Activated CD4-positive, alpha-beta T cell treated with anti-CD3 and anti-CD28 coated beads for 48 hours (primary cell): ENCODE data around the gene SNRPD1.
"Not testable (repeated sequence)": the region's sequence is repeated elsewhere in the genome, so short reads cannot be mapped to it uniquely, and the experiment has no call there.

Experiments used
- DNase-seq: peaks from one replicate; pipeline ENCODE4 v3.0.0-alpha.2; 2020

The SNRPD1 gene

GRCh38 chr18:21612125-21613039 is at the start of gene SNRPD1:
TSS of gene SNRPD1 (plus strand) at chr18:21612314. CDS start at chr18:21612430, 116 bp downstream.
- DNase-seq = peak; percentile 93

- DNase-seq = no peak
These were observed 40.3 kb upstream of the SNRPD1 start for GRCh38 chr18:21571772-21572171.

DNA sequence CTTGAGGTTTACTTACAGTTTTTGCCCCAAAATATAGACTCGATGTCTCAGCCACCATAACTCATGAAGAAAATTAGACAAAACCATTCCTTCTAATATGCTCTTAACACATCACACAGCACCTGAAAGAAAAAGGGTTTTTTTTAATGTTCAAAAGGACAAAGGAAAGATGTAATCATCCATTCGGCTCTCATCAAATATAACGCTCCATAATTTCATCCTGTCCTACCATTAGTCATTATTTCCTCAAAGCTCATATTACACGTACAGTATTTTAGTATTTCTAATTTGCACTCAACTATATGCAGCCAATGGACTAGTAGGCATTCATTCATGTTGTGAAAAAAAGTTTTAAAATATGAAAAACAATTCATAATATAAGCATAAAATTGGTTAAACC is 36.5 kb upstream of the SNRPD1 start:
- DNase-seq = no peak

- no peak for DNase-seq
These were observed 27.7 kb upstream of the SNRPD1 start for GRCh38 chr18:21584391-21584790.

- DNase-seq = not testable (repeated sequence)
These were observed 19.8 kb upstream of the SNRPD1 start for GRCh38 chr18:21592361-21592760.

GRCh38 chr18:21593540-21594257 is 18.4 kb upstream of the SNRPD1 start:
- no peak for DNase-seq

- no peak for DNase-seq
These were observed 14.5 kb upstream of the SNRPD1 start for GRCh38 chr18:21597620-21598019.

- no peak for DNase-seq
These were observed 13.2 kb upstream of the SNRPD1 start for GRCh38 chr18:21598726-21599584.

DNA sequence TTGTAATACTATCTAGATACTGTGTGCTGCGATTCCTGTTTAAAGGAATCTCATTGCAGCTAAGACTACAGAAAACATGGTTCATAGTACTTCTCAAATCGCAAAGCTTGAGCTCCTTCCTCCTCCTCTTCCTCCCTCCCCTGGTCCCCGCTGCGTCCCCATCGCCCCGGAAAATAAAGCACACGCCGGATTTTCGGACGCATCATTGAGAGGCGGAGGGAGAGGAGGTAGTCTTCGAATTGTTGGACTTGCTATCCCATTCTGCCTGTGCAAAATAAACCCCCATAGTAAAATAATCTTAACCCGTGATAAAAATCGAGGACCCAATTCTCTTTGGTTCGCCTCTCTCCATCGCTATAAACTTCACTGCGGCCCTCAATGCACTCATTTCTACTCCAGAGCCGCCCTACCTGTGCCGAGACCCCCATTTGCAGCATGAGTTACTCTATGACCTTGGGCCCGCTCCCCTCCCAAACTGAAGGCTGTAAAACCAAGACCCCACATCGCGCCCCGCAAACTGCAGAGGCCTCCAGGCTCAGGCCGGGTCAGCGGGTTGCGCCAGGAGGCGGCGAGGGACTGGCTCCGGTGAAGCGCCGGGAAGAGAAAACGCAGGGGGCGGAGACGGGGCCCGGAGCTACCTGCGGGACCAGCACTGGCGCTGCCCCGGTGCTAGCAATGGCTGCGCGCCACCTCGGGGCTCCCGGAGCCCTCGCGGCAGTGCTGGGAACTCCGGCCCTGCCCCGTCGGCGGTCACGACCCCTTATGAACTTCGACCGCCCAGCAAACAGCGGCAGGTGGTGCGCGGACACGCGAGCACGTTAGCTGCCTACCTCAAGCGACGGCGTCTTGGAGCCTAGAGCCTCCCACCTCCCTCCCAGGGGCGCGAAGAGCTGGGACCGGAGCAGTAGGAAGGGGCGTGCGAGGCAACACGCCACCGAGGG is 12.3 kb upstream of the SNRPD1 start:
- DNase-seq = peak; percentile 34

DNA sequence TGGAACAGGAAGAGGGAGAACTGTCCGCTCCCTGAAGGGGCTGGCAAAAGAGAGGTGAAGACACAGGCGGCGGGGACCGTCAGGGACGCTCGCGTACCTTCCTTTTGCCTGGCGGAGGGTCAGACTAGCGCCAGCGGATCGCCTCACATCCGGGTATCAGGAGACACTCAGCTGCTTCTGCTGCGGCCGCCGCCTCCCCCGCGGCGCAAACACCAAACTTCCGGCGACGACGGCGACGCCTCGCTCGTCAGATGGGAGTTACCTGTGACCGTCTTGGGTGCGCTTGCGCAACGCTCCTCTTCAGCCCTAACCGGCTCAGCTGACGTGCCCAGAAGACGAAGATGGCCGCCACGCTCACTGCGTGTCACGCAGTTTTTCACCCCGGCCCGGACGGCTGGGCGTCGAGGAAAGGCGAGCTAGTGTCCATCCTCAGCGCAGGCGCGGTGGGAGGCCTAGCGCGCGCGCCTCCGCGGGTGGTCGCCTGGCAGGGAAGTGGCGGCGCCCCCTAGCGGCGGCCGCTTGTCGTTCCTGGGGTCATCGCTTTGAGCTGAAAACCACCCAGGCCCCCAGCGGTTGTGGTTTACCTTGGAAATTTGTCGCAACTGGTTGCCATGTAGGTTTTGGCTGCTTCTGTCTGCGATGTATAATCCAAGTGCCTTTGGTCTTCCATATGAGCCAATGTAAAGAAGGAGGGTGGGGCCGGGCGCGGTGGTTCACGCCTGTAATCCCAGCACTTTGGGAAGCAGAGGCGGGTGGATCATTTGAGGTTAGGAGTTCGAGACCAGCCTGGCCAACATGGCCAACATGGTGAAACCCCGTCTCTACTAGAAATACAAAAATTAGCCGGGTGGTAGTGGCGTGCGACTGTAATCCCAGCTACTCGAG is 11.3 kb upstream of the SNRPD1 start, which contains the start of gene ESCO1:
Gene ESCO1, minus strand, starts transcription at position 179 of the 885 bp plus-strand sequence. CDS start 25,861 bp downstream, outside the sequence.
- peak; percentile 96 for DNase-seq

GRCh38 chr18:21602299-21602587 is 9.9 kb upstream of the SNRPD1 start:
- no peak for DNase-seq

DNA sequence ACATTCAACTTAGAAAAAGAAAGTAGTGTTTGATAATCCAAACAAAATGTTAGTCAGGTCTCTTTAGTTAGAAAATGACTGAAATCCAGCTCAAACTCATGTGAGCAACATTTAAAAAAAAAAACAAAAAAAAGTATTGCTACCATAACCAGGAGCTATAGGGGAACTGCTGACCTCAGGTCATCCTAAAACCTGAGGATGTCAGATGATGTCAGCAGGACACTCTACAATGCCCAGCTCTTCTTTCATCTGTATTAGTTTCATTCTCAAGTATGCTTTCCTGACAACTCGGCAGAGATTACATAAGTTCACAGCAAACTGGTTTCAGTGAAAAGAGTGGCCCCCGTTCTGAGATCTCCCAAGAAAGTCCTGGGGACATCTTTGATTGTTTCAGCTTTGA is 7.4 kb upstream of the SNRPD1 start:
- no peak for DNase-seq

DNA sequence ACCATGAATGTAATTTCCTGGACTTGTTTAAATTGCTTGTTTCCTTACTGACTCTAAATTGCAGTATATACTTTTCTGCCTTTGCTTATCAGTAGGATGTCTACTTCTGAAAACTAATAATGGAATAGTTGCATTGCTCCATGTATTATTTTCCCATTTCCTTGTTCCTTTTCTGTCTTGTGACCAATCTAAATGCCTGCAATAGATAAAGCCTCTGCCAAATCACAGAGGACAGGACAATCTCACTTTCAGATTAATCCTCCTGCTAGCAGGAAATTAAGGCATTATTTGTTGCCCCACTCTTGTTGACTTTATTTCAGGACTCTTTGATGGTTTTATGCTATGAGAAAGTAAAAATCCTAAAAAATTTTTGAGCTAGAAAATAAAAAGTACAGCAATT is 6.9 kb upstream of the SNRPD1 start:
- DNase-seq = no peak

DNA sequence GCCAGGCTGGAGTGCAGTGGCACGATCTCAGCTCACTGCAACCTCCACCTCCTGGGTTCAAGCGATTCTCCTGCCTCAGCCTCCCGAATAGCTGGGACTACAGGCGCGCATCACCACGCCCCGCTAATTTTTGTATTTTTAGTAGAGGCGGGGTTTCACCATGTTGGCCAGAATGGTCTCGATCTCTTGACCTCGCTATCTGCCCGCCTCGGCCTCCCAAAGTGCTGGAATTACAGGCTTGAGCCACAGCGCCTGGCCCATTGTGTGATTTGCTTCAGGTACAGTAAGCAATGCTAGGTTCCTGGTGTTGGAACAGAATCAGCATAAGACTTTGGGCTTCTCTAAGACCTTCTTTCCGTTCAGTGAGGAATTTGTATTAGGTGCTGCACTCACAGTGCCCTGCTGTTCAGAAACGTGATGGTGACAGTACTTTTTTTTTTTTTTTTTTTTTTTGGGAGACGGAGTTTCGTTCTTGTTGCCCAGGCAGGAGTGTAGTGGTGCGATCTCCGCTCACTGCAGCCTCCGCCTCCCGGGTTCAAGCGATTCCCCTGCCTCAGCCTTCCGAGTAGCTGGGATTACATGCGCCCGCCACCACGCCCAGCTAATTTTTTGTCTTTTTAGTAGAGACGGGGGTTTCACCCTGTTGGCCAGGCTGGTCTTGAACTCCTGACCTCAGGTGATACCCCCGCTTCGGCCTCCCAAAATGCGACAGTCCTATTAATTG is 551 bp upstream of the SNRPD1 start:
- not testable (repeated sequence) for DNase-seq

- DNase-seq = not testable (repeated sequence)
These were observed 9.5 kb downstream of the SNRPD1 start for GRCh38 chr18:21621640-21622039.

DNA sequence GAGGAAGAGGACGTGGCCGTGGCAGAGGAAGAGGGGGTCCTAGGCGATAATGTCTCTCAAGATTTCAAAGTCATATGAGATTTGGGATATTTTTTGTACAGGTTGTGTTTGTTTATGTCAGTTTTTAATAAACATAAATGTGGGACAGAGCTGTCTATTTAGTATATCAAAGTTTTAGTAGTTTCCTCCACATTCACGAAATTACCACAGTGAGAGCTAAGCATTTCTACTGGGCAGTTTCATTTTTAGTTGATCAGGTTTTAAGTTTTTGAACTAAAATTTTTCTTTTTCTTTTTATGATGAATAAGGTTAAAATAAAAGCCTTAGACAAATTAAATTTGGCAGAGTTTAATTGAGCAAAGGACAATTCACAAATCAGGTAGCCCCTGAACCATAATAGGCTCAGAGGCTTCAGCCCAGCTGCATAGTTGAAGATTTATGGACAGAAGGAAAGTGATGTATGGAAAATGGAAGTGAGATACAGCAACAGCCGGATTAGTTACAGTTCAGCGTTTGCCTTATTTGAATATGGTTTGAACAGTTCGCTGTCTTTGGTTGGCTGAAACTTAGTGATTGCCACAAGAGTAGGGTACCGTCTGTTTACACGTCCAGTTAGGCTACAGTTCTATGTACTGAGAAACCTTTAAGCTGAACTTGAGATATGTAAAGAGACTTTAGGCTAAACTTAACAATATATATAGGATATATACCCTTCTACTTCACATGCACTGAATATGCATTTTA is 17.1 kb downstream of the SNRPD1 start:
- no peak for DNase-seq

DNA sequence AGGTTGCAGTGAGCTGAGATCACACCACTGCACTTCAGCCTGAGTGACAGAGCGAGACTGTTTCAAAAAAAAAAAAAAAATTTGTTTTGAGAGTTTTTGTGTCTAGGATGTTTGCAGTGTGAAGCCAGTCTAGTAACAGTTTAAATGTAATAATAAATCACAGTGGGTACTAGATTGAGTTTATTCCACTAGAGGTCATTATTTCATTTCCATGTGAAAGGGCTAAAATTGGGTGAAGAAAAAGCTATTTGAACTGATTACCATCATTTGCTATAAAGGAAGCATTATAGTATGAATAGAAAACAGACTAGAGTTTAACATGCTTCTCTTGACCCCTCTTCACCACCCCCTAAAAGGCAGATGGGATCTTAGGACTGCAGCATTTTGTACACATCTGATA is 20.3 kb downstream of the SNRPD1 start:
- no peak for DNase-seq

GRCh38 chr18:21634588-21635199 is 22.6 kb downstream of the SNRPD1 start:
- DNase-seq = no peak

DNA sequence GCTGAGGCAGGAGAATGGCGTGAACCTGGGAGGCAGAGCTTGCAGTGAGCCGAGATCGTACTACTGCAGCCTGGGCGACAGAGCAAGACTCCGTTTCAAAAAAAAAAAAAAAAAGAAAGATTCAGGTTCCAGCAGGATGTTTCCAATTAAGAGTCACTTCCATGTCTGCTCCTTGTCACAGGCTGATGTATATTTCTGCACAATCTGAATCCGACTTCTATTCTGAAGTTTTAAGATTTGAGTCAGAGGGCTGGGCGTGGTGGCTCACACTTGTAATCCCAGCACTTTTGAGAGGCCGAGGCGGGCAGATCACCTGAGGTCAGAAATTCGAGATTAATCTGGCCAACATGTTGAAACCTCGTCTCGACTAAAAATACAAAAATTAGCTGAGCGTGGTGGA is 24.7 kb downstream of the SNRPD1 start:
- no peak for DNase-seq
